AG08396 (cell line): ENCODE data around the gene TMEM138.

Experiments used
- DNase-seq: peaks from one replicate; pipeline ENCODE4 v3.0.0; 2012; ENCODE audit warnings: low spot score, mixed read lengths

Gene TMEM138

DNA sequence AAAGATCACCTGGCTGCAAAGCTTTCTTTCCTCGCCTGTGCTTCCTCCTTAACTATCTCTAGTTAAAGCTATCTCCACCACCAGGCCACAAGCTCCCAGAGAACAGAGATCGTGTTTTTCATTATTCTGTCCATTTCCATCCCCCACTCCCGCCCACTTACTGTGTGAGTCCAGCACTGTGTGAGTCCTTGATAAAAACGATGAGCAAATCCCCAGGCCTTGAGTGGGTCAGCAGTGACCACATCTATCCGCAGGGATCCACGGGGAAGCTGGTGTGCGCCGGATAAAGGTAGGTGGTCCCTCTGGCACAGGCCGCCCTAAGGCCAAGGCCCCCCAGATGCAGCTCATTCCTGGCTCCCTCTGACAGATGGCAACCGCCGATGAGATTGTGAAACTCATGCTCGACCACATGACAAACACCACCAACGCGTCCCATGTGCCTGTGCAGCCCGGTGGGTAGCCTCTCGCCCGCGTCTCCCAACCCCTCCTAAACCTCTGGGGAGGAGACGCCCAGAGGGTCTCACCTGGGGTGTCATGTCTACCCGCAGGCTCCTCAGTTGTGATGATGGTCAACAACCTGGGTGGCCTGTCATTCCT lies 19.9 kb upstream of the TMEM138 start:
- no peak for DNase-seq

DNA sequence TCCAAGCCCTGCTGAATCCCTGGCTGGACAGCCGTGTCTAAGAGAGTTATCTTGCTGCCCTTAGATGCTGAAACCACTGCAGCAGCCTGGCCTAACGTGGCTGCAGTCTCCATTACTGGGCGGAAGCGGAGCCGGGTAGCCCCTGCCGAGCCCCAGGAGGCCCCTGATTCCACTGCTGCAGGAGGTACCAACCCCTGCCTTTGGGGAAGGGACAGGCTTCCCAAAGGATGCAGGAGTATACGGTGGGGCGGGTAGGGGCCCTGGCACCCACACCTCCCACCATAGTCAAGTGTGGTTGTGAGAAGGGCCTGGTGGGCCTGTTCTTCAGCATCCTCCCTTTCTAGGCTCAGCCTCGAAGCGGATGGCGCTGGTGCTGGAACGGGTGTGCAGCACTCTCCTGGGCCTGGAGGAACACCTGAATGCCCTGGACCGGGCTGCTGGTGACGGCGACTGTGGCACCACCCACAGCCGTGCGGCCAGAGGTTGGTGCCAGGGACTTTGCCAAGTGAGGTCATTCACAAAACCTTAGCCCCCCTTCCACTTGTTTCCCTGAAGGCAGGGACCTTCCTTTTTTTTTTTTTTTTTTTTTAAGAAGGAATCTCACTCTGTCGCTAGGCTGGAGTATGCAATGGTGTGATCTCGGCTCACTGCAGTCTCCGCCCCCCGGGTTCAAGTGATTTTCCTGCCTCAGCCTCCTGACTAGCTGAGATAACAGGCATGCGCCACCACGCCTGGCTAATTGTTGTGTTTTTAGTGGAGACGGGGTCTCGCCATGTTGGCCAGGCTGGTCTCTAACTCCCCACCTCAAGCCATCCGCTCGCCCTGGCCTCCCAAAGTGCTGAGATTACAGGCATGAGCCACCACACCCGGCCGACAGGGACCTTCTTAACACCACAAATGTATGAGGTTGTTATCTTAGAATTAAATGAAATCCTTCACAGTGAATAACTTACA lies 18.1 kb upstream of the TMEM138 start:
- no peak for DNase-seq

DNA sequence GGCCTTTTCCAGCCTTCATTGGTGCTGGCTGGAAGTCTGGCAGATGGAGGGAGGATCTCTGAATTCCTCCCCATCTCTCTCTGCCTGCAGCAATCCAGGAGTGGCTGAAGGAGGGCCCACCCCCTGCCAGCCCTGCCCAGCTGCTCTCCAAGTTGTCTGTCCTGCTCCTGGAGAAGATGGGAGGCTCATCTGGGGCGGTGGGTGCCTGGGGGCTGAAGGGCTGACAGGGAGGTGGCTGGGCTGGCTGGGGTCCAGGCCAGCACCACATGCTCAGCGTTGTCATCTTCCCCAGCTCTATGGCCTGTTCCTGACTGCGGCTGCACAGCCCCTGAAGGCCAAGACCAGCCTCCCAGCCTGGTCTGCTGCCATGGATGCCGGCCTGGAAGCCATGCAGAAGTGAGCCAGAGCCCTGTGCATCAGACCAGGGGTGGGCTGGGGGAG lies 17.0 kb upstream of the TMEM138 start:
- no peak for DNase-seq

DNA sequence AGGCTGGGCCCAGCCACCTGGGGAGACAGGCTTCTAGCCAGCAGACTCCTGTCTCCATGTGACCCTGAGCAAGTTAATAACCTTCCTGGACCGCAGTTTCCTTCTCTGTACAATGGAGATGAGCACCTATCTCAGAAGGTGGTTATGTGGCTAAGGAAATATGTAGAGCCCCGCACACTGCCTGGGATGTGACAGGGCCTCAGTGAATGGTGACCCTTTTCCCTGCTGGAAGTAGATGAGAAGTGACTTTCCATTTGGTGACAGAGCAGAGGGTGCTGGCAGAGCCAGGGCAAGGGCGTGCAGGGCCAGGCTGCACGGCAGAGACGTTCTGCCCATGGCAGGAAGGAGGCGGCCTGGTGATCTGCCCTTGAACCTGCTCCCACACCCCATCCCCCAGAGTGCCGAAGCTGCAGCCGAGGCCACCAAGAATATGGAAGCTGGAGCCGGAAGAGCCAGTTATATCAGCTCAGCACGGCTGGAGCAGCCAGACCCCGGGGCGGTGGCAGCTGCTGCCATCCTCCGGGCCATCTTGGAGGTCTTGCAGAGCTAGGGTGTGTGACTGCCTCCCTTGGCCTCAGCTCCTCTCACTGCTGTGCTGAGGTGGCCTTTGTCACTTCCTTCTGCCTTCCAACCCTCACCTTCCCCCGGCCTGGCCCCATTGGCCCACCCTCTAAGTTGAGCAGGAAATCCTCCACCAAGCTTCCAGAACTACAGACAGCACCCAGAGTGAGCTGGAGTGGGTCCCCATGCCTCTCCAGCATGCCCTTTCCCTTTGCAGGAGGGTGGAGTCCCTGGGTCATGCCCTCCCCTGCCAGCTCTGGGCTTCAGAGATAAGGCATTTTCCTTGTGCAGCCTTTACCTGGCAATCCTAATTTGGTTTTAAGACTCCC lies 16.0 kb upstream of the TMEM138 start:
- DNase-seq, result no peak

DNA sequence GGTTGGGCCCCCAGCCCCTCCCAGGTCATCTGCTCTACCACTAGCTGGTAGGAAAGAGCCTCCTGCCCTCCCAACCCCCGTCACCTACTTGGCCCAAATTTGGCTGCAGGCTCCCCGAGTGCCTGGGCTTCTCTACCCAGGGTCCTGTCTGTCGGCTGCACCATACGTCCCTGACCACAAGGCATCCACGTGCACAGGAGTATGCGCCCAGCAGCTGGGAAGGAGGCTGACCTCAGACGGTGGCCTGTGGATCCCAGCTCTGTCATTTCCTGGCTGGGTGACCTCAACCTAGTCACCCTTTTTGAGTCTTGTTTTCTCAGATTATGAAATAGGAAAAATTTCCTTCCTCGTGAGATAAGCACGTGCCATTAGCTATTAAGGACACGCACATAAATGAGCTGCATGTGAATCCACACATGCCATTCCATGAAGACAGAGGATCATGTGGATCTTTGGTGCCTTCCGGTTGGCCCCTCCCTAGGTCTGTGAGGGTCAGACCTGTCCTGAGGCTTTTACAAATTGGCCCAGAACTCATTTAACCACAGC lies 14.2 kb upstream of the TMEM138 start:
- no peak for DNase-seq

DNA sequence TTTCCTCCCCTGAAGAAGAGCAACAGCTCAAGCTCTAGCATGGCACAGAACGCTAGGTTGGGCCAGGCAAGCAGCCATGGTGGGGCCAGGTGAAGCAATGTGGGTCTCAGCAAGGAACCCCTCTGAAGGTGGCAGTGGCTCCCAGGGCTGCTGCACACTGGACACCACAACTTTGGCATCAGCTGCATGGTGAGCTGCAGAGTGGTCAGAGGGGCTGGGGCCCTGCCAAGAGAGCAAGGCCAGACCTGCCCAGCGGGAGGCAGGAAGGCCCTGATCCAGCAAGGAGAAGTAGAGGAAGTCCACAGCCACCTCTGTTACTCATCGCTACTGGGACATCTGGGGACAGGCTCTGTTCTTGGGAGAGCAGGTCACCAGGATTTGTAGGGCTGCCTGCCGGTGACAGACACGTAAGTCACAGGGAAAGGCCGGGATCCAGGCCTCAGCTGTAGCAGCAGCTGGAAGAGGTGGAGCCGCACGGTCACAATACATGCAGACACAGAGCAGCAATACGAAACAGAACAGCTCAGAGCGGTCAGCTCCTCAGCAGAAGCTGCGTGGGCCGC lies 12.9 kb upstream of the TMEM138 start:
- no peak for DNase-seq

DNA sequence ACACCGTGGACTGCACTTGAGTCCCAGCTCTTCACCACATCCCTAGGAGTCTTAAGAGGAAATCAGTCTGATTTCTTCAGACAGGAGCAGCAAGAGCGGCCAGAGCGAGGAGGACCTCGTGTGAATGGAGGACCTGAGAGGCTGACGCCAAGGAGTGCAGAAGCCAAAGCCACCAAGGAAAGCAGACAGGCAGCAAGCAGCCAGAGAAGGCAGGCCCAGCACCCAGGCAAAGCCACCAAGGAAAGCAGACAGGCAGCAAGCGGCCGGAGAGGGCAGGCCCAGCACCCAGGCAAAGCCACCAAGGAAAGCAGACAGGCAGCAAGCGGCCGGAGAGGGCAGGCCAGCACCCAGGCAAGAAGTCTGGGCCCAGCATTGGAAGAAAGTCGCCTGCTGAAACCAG lies 12.3 kb upstream of the TMEM138 start:
- no peak for DNase-seq

DNA sequence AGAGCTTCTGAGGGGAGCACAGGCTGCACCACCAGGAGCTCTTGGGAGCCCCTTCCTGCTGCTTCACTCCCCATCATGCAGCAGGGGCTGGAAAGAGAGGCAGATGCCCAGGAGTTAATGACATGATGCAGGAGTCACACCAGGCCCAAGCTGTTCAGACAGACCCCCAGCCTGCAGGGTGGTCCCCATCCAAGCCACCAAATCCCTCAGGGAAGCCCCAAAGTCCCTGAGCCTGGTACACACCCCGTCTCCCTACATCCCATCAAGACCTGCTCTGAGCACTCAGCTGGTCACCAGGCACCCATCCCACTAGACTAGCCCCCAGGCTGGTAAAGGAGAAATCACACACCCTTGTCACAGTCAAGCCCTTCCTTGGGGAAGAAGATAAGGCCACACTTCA lies 11.8 kb upstream of the TMEM138 start:
- no peak for DNase-seq

DNA sequence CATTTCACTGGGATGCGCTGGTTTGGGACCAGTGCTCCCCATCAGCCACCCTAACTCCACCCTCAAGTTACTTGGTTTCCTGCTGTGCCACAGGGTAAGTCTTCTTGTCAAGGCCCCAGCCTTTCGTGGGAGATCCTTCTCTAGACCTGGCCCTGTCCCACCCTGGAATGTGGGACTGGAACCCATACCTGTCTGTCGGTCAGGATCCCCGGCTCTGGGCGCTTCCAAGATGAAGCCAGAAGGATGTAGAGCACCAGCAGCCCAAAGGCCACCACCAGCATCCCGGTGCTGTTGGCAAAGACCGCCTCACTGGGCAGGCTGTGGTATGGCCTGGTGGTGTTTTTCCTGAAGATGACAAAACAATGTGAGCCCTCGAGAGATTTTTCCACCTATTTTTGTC lies 11.4 kb upstream of the TMEM138 start:
- no peak for DNase-seq

DNA sequence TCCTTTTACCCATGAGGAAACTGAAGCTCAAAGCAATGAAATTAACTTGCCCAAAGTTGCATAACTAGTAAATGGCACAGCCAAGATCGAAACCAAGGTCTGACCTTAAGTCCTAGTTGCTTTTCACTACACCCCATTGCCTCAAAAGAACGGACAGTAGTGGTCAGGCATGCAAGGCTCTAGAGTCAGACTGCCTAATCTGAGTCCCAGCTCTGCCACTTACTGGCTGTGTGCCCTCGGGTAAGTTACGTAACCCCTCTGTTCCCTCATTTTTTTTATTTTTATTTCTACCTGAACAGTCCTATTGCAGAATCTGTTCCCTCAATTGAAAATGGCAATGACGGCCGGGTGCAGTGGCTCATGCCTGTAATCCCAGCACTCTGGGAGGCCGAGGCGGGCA lies 10.1 kb upstream of the TMEM138 start:
- no peak for DNase-seq

DNA sequence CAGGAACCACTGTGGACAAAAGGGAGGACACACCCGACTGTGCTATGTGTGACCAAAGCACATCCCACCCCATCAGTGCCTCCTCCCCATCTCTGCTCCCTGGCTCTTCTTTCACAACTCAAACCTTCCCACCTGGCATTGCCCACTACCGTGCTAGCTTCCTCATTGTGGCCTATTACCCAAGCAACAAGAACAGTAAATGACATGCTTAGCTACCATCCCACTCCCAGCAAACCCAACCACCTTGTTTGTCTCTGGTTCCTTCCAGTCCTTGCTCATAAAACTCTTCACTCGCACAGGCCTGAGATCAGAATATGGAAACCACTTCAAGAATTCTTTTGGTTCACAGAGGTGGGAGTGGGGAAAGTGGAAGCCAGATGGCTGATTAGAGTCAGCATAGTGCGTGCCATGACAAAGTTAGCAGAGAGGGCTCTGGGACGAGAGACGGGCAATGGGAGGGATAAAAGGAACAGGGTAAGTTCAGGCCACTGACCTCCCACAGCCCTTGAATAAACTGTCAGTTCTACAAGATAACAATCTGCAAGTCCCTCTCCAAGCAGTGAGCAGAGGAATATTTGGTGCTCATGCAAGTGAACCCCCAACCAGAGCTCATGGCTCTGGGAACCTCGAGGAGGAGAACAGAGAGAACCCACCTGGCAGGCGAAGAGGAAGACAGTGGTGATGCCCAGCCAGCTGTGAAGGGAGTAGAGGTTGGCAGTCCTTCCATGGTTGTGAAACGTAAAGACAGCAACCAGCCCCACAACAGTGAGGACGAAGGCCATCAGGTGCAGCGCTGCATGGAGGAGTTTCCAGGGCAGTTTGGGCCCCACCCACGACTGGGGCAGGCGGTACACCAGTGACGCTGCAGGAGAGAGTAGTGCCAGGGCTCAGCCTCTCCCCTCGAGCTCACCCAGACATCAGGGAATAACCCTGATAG lies 8.8 kb upstream of the TMEM138 start:
- DNase-seq, result no peak

DNA sequence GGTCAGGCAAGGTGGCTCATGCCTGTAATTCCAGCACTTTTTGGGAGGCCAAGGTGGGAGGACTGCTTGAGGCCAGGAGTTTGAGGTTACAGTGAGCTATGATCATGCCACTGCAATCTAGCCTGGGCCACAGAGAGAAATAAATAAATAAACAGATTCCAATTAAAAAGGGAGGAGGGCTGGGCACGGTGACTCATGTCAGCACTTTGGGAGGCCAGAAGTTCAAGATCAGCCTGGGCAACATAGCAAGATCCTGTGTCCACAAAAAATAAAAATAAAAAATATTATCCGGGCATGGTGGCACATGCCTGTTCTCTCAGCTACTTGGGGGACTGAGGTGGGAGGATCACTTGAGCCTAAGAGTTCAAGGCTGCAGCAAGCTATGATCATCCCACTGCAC lies 8.0 kb upstream of the TMEM138 start:
- no peak for DNase-seq

DNA sequence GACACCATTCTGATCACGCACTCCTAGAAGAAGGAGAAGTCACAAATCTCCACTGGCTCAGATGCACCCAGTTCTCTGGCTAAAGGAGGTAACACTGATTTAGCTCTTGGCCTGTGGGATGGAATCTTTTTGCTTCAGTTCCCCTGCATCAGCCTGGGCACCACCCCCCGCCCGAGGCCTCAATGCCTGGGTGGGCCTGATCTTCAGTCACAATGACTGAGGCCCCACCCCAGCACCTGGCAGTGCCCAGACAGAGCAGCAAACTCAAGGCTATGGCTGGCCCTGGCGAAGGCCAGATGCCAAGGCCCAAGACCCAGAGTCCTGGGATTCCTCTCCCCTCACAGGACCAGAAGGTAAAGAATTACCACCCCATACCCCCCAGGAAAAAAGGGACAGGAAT lies 5.5 kb upstream of the TMEM138 start:
- no peak for DNase-seq

DNA sequence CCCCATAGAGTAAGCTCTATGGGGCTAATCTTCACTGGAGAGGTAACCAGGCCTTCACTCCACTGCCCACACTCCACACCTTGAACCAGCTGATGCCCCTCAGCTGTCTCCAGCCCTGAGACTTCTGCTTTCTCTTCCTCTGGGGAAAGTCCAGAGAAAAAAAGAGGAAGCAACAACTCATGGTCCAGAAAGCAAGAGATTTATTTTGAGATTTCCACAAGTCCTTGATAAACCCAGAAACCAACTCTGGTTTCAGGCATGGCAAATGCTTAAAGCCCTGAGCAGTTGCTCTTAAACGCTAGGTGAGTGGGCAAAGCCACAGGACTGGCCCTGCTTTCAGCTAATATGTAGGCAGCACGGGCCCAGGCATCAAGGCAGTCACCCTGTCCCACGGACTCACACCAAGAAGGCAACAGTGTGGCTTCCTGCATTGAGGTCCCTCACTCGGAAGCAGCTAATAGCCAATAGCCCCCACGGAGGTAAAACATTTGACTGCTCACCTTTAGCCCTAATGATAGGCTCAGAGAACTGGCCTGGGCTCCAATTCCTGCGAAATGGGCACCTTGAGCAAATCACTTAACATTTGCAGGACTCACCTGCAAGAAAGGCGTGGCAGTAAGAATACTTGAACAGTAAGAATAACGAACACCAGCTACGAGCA lies 4.8 kb upstream of the TMEM138 start:
- no peak for DNase-seq

DNA sequence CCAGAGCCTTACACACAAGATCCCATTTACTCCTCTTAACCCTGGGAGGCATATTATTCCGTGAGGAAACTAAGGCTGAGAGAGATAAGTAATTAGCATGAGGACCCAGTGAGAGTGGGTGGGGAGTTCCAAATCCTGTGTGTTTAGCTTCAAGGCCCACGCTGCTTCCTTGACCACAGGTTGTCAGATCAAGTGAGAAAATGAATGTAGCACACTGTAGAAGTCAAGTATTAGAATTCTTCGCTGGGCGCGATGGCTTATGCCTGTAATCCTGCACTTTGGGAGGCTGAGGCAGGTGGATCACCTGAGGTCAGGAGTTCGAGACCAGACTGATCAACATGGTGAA lies 4.3 kb upstream of the TMEM138 start:
- DNase-seq, result no peak

DNA sequence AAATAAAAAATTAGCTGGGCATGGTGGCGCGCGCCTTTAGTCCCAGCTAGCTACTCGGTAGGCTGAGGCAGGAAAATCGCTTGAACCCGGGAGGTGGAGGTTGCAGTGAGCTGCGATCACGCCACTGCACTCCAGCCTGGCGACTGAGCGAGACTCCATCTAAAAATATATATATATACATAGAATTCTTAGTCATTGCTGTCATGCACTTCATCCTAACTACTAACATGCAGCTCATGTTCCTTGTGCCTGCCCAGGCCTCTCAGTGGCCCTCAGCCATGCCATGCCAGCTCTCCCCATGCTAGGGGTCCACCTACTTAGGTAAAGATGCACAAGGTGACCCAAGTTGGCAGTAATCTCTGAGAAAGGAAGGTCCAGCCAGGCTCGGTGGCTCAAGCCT lies 3.6 kb upstream of the TMEM138 start:
- no peak for DNase-seq

DNA sequence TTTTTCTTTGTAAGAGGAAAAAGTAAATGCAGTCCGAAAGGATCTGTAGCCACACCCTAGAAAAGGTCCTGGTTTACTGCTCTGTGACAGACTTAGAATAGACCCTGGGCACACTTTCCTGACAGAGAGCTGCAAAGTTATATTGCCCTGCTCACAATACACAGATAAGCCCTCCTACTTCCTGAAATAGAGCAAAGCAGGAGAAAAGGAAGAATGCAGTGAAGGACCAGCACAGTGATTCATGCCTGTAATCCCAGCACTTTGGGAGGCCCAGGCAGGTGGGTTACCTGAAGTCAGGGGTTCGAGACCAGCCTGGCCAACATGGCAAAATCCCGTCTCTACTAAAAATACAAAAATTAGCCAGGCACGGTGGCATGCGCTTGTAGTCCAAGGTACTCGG lies 2.7 kb upstream of the TMEM138 start:
- no peak for DNase-seq

DNA sequence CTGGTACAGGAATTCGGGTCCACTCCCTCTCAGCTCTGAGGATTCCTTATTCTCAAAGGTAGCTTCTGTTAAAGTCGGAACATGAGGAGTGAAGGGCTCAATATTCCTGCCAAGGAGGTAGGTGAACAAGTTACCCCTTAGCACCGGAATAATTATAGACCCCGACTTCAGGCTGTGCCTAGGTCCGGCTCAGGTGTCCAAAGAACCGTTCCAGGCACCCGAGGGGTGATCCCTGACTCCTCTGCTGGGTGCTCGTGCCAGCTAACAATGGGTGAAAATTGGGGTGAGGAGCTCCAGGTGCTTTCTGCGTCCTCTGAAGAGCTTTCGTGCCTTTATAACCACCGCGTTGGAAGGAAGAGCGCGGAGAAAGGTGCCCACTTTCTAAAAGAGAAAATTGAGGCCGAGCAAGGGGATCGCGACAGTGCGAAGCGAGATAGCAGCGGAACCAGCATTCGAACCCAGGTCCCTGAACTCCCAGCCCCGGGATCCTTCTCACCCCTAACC lies 885 bp upstream of the TMEM138 start:
- DNase-seq, result no peak

DNA sequence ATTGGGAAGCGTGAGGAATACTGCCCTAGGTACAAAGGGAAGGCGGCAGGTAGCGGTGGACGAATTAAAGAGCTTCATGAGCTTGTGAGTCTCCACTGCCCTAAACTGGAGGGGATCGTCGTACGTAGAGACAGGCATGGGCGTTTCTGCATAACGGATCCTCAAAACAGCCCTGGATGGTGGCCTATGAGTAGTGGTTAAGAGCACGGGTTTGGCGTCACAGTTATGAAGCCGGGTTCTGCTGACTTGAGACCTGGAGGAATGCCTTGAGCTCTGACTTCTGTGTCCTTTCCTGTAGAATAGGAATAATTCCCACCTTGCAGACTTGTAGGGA lies 335 bp downstream of the TMEM138 start:
- peak; percentile 54 for DNase-seq

DNA sequence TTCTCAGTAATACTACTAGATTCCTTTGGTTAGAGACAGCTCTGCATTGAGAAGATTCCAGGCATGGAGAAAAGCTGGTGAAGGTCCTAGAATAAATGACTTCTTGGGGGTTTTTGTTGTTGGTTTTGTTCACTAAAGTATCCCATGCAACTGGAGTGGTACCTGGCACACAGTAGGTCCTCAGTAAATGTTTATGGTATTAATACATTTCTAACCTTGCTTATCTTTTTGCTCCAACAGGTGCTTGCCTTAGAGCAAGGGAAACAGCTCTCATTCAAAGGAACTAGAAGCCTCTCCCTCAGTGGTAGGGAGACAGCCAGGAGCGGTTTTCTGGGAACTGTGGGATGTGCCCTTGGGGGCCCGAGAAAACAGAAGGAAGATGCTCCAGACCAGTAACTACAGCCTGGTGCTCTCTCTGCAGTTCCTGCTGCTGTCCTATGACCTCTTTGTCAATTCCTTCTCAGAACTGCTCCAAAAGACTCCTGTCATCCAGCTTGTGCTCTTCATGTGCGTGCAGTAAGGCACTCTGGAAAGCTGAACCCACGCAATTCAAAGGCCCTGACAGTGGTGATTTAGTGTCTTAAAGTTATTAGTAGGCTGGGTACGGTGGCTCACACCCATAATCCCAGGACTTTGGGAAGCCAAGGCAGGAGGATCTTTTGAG lies 2.0 kb downstream of the TMEM138 start:
- no peak for DNase-seq
